Astrocyte (in vitro differentiated cells and primary cell): ENCODE data around the gene SUSD3.

ENCODE experiments used
- CTCF ChIP-seq: IDR thresholded peaks from 2 replicates; pipeline ENCODE4 v1.5.1; 2011; ENCODE audit warnings: low read depth, mild to moderate bottlenecking, inconsistent platforms, low read length, moderate library complexity; ENCODE audit not compliant: insufficient read depth
- EZH2 ChIP-seq: IDR thresholded peaks from 2 replicates; pipeline ENCODE4 v1.6.1; 2012; ENCODE audit warnings: mild to moderate bottlenecking, low read length, inconsistent platforms; ENCODE audit not compliant: insufficient read depth

GRCh38 chr9:93087971-93088655 is 29.6 kb downstream of the SUSD3 start:
- TF ChIP-seq CTCF (no peak), EZH2 (no peak)
